Mucosa of rectum (tissue), 2 donors: ENCODE results near the gene NDUFS1.
A peak's percentile ranks its signal among the peaks of the same experiment; 100 is the strongest.
"Not testable (repeated sequence)": the region's sequence is repeated elsewhere in the genome, so short reads cannot be mapped to it uniquely, and the experiment has no call there.

Source experiments
- H3K27ac ChIP-seq, 2 donors: one replicate each; pipeline ENCODE4 v1.7.0; 2013; ENCODE audit warnings: inconsistent platforms in 2 of 2, low read depth in 2 of 2, low read length in 2 of 2
- H3K27me3 ChIP-seq, 2 donors: one replicate each; pipeline ENCODE4 v1.7.0; 2013; ENCODE audit warnings: low read length in 2 of 2; ENCODE audit not compliant: control insufficient read depth in 2 of 2, insufficient read depth in 2 of 2
- H3K36me3 ChIP-seq, 2 donors: one replicate each; pipeline ENCODE4 v1.7.0; 2013; ENCODE audit warnings: low read length in 2 of 2; ENCODE audit not compliant: control insufficient read depth in 2 of 2, insufficient read depth in 2 of 2
- H3K4me1 ChIP-seq, 2 donors: one replicate each; pipeline ENCODE4 v1.7.0; 2013; ENCODE audit warnings: low read length in 2 of 2, mild to moderate bottlenecking in 1 of 2; ENCODE audit not compliant: control insufficient read depth in 2 of 2, insufficient read depth in 2 of 2
- H3K4me3 ChIP-seq, 2 donors: one replicate each; pipeline ENCODE4 v1.7.0; 2013; ENCODE audit warnings: low read length in 2 of 2
- H3K9ac ChIP-seq, 2 donors: one replicate each; pipeline ENCODE4 v1.7.0; 2013; ENCODE audit warnings: low read length in 2 of 2, low read depth in 1 of 2, mild to moderate bottlenecking in 1 of 2
- H3K9me3 ChIP-seq, 2 donors: one replicate each; pipeline ENCODE4 v1.7.0; 2013; ENCODE audit warnings: low read length in 2 of 2; ENCODE audit not compliant: control insufficient read depth in 2 of 2
- donor health status: healthy.
- donor health status: Normal muscosa, but diverticular disease.

Gene NDUFS1

DNA sequence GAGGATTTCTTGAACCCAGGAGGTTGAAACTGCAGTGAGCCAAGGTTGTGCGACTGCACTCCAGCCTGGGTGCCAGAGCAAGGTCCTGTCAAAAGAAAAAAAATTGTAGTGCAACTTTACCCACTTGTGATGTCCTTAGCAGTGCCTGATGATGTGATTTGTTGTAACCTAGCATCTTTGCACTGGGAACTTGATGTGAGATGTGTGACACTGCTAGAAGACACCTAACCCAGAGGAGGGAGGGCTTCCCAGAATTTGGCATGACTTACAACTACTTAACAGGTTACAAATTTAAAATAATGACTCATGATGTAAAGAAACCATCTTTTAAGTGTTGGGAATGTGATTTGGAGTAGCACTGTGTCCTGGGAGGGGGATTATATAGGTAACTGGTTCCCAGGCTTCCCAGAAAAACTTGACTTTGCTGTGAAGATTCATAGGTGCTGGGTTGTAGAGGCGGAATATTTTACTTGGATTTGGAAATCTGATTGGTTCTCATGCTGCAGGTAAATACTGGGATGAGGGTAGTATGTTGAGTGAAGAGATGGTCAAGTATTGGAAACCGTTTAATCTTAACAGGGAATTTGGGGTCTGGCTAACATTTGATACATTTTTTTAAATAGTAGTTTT lies 4.1 kb upstream of the NDUFS1 start:
- H3K36me3 ChIP-seq, result peaks cover 18 to 23% of the 10 kb centered on the region in 2 donors
- H3K9ac ChIP-seq, result no peak overlapping the region
- no peaks in the 10 kb centered on the region for H3K9me3 ChIP-seq
- no peaks in the 10 kb centered on the region for H3K27me3 ChIP-seq
- H3K4me1 ChIP-seq, result peaks cover 8 to 9% of the 10 kb centered on the region in 2 donors
- H3K4me3 ChIP-seq, result no peak overlapping the region
- H3K27ac ChIP-seq, result no peak overlapping the region

GRCh38 chr2:206162401-206162800 lies 3.2 kb upstream of the NDUFS1 start:
- not testable (repeated sequence) for H3K4me3 ChIP-seq, H3K9ac ChIP-seq, H3K27ac ChIP-seq, H3K9me3 ChIP-seq, H3K27me3 ChIP-seq
- H3K4me1 ChIP-seq, result peaks cover 15 to 17% of the 10 kb centered on the region in 2 donors
- H3K36me3 ChIP-seq, result peaks cover 18 to 23% of the 10 kb centered on the region in 2 donors

GRCh38 chr2:206160807-206161179 lies 1.5 kb upstream of the NDUFS1 start:
- Histone ChIP-seq H3K4me3 (peak overlapping the region; percentile 95), H3K4me1 (peaks cover 16 to 17% of the 10 kb centered on the region in 2 donors), H3K36me3 (peaks cover 18 to 23% of the 10 kb centered on the region in 2 donors), H3K27me3 (no peaks in the 10 kb centered on the region), H3K9me3 (no peaks in the 10 kb centered on the region), H3K27ac (no peak overlapping the region), H3K9ac (peak overlapping the region; percentile 86 to 91)

DNA sequence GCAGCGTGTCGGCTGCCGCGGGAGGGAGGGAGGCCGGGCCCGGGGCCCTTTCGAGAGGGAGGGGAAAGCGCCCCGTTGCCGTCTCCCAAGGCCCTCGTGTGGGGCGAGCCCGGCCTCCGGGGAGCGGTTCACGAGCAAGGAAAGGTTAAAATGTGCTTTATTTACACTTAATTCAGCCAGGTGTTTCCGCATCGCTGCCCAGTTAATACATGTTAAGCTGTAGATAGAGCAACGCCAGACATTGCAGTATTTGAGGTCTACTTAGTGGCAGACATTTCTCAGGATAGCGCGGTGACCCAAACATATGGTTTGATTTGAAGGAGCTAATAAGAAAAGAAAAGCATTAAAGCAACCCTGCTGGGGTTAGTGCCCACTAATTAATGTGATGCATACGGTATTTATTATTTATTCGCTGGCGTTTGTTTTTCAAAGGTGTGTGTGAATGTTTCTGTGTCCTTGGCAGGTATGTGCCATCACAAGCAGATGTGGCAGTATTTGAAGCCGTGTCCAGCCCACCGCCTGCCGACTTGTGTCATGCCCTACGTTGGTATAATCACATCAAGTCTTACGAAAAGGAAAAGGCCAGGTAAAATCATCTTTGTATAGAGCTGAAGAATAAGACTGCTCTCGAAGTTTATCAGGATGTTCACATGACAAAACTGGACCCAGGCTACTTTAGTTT lies 1.0 kb upstream of the NDUFS1 start:
- Histone ChIP-seq H3K36me3 (peaks cover 18 to 23% of the 10 kb centered on the region in 2 donors), H3K4me3 (peak overlapping the region; percentile 95)

GRCh38 chr2:206158563-206159345 lies 490 bp downstream of the NDUFS1 start:
- H3K4me1 ChIP-seq, result peaks cover 16 to 20% of the 10 kb centered on the region in 2 donors
- H3K27ac ChIP-seq, result peak overlapping the region; percentile 92 to 93
- H3K36me3 ChIP-seq, result peaks cover 18 to 23% of the 10 kb centered on the region in 2 donors
- peak overlapping the region; percentile 95 for H3K4me3 ChIP-seq
- no peaks in the 10 kb centered on the region for H3K27me3 ChIP-seq
- no peaks in the 10 kb centered on the region for H3K9me3 ChIP-seq
- peak overlapping the region; percentile 91 to 97 for H3K9ac ChIP-seq

More for the DNA sequence above, 1.0 kb upstream of the NDUFS1 start:
- Histone ChIP-seq H3K9ac (peak overlapping the region; percentile 86 to 91), H3K4me1 (peaks cover 16 to 17% of the 10 kb centered on the region in 2 donors), H3K27ac (peak overlapping the region; percentile 92 to 93), H3K27me3 (no peaks in the 10 kb centered on the region), H3K9me3 (no peaks in the 10 kb centered on the region)

- not testable (repeated sequence) for H3K9ac ChIP-seq, H3K27me3 ChIP-seq, H3K9me3 ChIP-seq, H3K4me3 ChIP-seq, H3K27ac ChIP-seq
- H3K4me1 ChIP-seq, result peaks cover 16 to 21% of the 10 kb centered on the region in 2 donors
- peaks cover 6 to 15% of the 10 kb centered on the region in 2 donors for H3K36me3 ChIP-seq
Measured at GRCh38 chr2:206157014-206157413, 2.2 kb downstream of the NDUFS1 start.

DNA sequence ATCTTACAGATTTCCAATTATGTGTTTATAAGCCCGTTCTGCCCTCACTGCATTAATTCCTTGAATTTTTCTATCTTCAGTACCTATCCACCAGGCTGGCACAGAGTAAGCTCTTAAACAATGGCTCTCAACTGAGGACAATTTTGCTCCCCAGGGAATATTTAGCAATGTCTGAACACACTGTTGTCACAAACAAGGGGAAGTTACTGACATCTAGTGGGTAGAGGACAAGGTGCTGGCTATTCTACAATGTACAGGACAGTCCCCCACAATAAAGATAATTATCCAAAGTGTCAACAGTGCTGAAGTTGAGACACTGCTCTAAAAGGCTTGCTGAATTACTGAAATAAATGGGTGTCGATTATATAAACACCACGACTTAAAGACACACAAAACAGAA lies 5.0 kb downstream of the NDUFS1 start:
- Histone ChIP-seq H3K27me3 (no peaks in the 10 kb centered on the region), H3K36me3 (peaks cover 7 to 21% of the 10 kb centered on the region in 2 donors), H3K4me1 (peaks cover 8 to 13% of the 10 kb centered on the region in 2 donors), H3K9ac (no peak overlapping the region), H3K4me3 (no peak overlapping the region), H3K27ac (no peak overlapping the region), H3K9me3 (no peaks in the 10 kb centered on the region)

DNA sequence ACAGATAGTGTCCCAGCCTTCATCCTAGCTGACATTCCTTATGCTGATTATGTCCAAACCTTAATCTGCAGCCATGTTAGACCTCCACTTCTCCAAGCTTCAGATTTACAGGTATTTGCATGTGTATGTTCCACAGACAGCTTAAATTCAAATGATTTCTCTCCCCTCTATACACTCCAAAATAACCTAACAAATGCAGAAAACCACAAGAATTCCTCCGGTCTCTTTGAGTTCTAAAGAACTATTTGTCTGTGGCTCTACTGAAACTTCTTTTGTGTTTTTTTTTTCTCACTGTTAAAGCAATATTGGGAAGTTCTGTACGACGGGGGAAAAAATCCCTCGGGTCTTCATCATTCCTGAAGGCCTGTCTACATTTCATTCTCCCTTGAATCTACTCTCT lies 8.6 kb downstream of the NDUFS1 start:
- no peaks in the 10 kb centered on the region for H3K27me3 ChIP-seq
- H3K27ac ChIP-seq, result no peak overlapping the region
- H3K9me3 ChIP-seq, result no peaks in the 10 kb centered on the region
- peaks cover 31 to 49% of the 10 kb centered on the region in 2 donors for H3K36me3 ChIP-seq
- H3K9ac ChIP-seq, result no peak overlapping the region
- no peak overlapping the region for H3K4me3 ChIP-seq
- H3K4me1 ChIP-seq, result peaks cover 0 to 4% of the 10 kb centered on the region in 2 donors

DNA sequence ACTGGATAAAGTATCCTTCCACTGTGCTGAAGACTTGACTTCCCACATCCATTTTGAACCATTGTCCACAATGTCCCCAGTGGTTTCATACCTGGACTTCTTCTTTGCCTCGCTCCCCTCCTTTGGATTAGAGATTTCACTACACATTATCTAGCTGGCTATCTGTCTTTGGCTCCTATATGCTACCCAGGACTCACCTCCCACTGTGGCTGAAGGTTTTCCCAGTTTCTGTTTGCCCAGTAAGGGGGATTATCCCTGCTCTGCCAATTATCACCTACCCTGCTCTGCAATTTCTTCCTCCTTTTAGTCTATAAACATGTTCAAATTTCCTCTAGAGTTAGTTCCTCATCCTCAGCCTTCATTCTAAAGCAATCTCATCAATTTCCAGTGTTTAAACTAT lies 9.1 kb downstream of the NDUFS1 start:
- peaks cover 31 to 54% of the 10 kb centered on the region in 2 donors for H3K36me3 ChIP-seq
- peak overlapping the region in 1 of 2 donors; percentile 5 for H3K9ac ChIP-seq
- H3K27me3 ChIP-seq, result no peaks in the 10 kb centered on the region
- no peak overlapping the region for H3K27ac ChIP-seq
- no peak overlapping the region for H3K4me3 ChIP-seq
- H3K4me1 ChIP-seq, result peaks cover 0 to 4% of the 10 kb centered on the region in 2 donors
- H3K9me3 ChIP-seq, result no peaks in the 10 kb centered on the region

- H3K36me3 ChIP-seq, result peaks cover 39 to 62% of the 10 kb centered on the region in 2 donors
- H3K9me3 ChIP-seq, result no peaks in the 10 kb centered on the region
- no peak overlapping the region for H3K4me3 ChIP-seq
- H3K27ac ChIP-seq, result no peak overlapping the region
- no peak overlapping the region for H3K9ac ChIP-seq
- H3K27me3 ChIP-seq, result no peaks in the 10 kb centered on the region
- peaks cover 0 to 4% of the 10 kb centered on the region in 2 donors for H3K4me1 ChIP-seq
Measured at GRCh38 chr2:206149330-206149729, 9.9 kb downstream of the NDUFS1 start.
